AG10803 (cell line): ENCODE measurements around the gene C14orf93.

ENCODE experiments used
- DNase-seq: peaks from one replicate; pipeline ENCODE4 v3.0.0; 2010; ENCODE audit warnings: low read depth
- H3K4me3 ChIP-seq: 2 replicates; pipeline ENCODE4 v1.5.1; 2011; ENCODE audit warnings: mild to moderate bottlenecking, low read length, control low read depth
- TF ChIP-seq, protein P1 (sequence below): conservative IDR thresholded peaks from 2 replicates; pipeline ENCODE4 v1.5.1; 2011; ENCODE audit warnings: mild to moderate bottlenecking, low read length, control low read depth, inconsistent platforms

C14orf93 gene

DNA sequence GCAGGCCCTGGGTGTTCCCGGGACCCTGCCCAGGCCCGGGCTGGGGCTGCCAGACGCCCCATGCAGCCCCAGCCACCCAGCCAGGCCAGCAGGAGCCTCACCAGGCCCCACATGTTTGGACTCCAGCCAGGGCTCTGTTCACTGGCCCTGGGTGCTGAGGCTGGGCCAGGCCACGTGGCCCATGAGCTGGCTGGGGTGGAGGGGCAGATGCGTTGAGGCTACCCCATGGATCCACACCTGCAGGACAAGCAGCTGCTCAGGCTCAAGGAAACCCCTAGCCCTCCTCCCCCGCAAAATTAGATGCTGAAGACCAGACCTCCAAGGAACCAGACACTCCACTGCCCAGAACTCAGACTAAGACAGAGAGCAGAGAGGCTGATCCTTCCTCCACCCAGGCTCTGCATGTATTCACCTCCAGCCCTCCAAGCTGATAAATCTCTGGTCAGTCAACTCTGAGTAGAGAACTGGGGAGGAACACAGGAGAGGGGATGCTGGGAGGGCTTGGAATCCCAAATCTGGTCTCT, 45.7 kb upstream of the C14orf93 start:
- peak; percentile 47 for DNase-seq
- no peak overlapping the region for H3K4me3 ChIP-seq
- TF ChIP-seq, protein P1, sequence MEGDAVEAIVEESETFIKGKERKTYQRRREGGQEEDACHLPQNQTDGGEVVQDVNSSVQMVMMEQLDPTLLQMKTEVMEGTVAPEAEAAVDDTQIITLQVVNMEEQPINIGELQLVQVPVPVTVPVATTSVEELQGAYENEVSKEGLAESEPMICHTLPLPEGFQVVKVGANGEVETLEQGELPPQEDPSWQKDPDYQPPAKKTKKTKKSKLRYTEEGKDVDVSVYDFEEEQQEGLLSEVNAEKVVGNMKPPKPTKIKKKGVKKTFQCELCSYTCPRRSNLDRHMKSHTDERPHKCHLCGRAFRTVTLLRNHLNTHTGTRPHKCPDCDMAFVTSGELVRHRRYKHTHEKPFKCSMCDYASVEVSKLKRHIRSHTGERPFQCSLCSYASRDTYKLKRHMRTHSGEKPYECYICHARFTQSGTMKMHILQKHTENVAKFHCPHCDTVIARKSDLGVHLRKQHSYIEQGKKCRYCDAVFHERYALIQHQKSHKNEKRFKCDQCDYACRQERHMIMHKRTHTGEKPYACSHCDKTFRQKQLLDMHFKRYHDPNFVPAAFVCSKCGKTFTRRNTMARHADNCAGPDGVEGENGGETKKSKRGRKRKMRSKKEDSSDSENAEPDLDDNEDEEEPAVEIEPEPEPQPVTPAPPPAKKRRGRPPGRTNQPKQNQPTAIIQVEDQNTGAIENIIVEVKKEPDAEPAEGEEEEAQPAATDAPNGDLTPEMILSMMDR = no peak

DNA sequence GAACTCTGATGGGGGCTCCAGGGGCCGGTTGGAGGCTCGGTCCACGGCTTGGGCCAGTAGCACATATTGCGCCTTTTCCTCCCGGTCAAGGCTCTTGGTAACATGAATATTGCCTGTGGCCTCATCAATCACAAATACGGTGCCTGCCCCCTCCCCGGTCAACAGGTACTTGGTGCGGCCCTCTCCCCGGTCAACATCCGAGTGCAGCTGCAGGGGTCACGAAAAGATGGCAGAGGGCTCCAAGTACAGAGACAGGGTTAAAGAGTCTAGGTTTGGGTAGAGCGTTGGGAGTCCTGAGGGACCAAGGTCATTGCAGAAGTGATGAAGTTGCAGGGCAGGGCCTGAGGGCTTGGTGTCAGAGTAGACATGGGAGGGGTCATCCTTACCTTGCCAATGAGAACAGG, 45.2 kb upstream of the C14orf93 start:
- H3K4me3 ChIP-seq = no peak overlapping the region
- DNase-seq = no peak
- TF ChIP-seq, protein P1 = no peak

DNA sequence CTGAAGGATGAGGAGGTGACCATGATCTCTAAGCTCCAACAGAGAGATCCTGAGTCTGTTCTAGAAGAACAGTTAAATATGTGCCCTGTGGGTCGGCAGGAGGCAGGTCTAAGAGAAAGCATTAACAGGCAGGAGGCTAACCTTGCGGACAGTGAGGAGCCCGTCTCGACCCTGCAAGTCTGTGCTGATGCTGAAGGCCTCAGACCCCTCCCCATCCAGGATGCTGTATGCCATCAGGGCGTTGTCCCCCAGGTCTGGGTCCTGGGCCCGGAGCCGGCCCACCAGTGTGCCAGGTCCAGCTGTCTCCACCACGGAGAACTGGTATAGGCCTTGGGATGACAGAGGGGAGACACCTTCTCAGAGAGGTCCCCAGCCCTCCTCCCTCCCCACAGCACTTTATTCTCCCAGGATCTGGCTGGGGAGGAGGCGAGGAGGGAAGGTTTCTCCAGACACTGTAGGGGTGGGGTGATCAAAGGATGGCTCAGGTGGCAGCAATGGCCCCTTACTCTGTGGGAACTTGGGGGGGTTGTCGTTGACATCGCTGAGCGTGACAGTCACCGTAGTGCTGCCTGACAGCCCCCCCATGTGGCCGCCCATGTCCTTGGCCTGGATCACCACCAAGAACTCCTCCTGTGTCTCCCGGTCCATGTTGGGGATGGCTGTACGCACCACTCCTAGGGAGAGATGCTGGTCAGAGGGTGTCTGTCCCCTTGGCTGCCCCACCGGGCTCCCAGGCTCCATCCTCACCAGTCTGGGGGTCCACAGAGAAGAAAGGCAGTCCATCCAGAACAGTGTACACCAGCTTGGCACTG, 44.3 kb upstream of the C14orf93 start:
- DNase-seq = no peak
- TF ChIP-seq, protein P1 = peak; percentile 10
- no peak overlapping the region for H3K4me3 ChIP-seq

DNA sequence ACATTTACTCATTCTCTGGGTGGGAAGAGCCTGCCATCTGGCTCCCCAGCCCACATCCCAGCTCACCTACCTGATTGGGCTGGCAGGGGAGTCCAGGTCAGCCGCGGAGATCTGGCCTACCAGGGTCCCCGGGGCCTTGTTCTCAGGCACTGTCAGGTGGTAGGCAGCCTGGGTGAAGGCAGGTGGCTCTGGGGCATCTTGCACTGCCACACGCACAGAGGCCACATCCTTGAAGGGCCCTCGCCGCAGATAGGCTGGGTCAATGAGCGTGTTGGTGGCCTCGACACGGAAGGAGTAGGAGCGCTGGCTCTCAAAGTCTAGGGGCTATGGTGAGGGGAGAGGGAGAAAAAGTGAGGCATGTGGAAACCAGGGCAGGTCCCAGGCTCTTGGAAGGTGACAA, 43.5 kb upstream of the C14orf93 start:
- TF ChIP-seq, protein P1 = no peak
- no peak for DNase-seq
- no peak overlapping the region for H3K4me3 ChIP-seq

DNA sequence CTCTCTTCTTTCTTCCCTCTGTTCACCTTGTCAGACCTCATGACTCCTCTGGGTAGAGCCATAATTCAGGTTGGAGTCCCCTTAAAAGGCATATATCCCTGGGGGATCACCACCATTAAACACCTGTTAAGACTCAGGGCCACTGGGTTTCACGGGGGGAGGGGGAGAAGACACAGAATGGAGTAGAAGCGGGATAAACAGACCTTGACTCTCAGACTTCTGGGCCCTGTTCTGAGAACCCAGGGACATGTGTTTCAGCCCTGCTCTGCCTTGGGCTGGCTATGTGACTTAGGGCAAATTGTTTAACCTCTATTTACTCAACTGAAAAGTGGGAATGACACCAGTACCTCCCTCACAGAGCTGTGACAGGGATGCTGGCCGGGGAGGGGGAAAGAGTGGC, 42.7 kb upstream of the C14orf93 start:
- TF ChIP-seq, protein P1 = no peak
- DNase-seq = no peak
- no peak overlapping the region for H3K4me3 ChIP-seq

DNA sequence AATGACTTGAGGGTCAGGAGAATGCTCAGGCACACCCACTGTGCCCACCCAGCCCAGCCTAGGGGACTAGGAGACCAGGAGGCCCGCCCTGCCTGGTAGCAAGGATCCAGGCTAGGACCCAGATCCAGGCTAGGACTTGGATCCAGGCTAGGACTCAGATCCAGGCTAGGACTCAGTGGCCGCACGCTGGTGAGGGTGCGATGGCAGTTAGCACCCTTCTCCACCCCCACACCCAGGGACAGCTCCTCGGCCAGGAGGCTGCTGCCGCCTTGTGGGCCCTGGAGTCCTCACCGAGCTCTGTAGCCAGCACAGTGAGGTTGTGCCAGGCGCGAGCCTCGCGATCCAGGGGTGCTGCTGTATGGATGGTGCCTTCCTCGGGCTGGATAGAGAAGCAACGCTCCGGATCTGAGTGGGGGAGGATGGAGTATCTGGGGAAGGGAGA, 42.3 kb upstream of the C14orf93 start:
- no peak for DNase-seq
- TF ChIP-seq, protein P1 = peak; percentile 12
- no peak overlapping the region for H3K4me3 ChIP-seq
